IPS DF 6.9 (cell line): ENCODE data around the gene SULT1A3.
A peak's percentile ranks its signal among the peaks of the same experiment; 100 is the strongest.
"Not testable (repeated sequence)": the region's sequence is repeated elsewhere in the genome, so short reads cannot be mapped to it uniquely, and the experiment has no call there.

Experiments used
- DNase-seq: peaks from one replicate; pipeline ENCODE4 v3.0.0-alpha.2; 2013; ENCODE audit warnings: low read depth, low spot score
- H3K27ac ChIP-seq: one replicate; pipeline ENCODE4 v1.5.1; 2013; ENCODE audit warnings: low read length, control low read depth
- H3K27me3 ChIP-seq: 2 replicates; pipeline ENCODE4 v1.6.1; 2013; ENCODE audit warnings: mild to moderate bottlenecking, low read length; ENCODE audit not compliant: control insufficient read depth, insufficient read depth
- H3K36me3 ChIP-seq: 2 replicates; pipeline ENCODE4 v1.6.1; 2013; ENCODE audit warnings: low read length; ENCODE audit not compliant: control insufficient read depth, insufficient read depth
- H3K4me1 ChIP-seq: 2 replicates; pipeline ENCODE4 v1.6.1; 2013; ENCODE audit warnings: low read length; ENCODE audit not compliant: control insufficient read depth, insufficient read depth
- H3K4me3 ChIP-seq: 2 replicates; pipeline ENCODE4 v1.5.1; 2013; ENCODE audit warnings: mild to moderate bottlenecking, low read length
- H3K9me3 ChIP-seq: 2 replicates; pipeline ENCODE4 v1.6.1; 2013; ENCODE audit warnings: low read length, inconsistent platforms; ENCODE audit not compliant: control insufficient read depth, insufficient read depth
- WGBS: extraction: QIAGEN DNeasy Blood & Tissue Kit; methylation state at CpG from one replicate; pipeline ENCODE4 v1.1.7; 2013; ENCODE audit warnings: mixed read lengths, missing lambda C conversion rate; ENCODE audit not compliant: insufficient read length, insufficient coverage; 5-methylcytosine and 5-hydroxymethylcytosine counted together

Gene SULT1A3

DNA sequence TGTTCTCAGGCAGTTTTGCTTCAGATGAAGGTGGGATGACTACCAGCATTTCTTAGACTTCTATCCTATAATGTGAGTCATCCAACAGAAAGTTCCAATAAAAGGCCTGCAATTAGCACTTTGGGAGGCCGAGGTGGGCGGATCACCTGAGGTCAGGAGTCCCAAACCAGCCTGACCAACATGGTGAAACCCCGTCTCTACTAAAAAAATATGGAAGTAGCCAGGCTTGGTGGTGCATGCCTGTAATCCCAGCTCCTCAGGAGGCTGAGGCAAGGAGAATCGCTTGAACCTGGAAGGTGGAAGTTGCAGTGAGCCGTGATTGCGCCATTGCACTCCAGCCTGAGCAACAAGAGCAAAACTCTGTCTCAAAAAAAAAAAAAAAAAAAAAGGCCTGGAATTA lies 22.2 kb upstream of the SULT1A3 start:
- no CpG with 5 or more reads among the region's 6 CpGs for WGBS
- H3K4me3 ChIP-seq, H3K27ac ChIP-seq, H3K4me1 ChIP-seq, DNase-seq, H3K9me3 ChIP-seq, H3K27me3 ChIP-seq, H3K36me3 ChIP-seq: not testable (repeated sequence)

DNA sequence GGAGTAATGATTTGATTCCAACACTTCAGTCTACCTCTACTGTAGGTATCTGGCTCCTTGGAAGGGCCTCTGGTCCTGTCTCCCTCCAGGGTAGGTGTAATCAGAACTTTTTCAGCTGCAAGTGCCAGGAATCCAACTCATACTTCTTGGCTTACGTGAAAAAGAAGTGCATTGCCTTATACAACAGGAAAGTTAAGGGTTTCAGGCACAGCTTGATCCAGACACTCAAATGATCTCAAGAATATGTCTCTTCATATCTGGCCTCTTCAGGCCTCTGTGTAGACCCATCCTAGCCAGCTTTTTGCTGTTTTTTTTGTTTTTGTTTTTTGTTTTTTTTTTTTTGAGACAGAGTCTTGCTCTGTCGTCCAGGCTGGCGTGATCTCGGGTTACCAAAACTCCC lies 19.9 kb upstream of the SULT1A3 start:
- Histone ChIP-seq H3K9me3 (no peaks in the 10 kb centered on the region), H3K27ac (no peak overlapping the region), H3K4me1 (no peaks in the 10 kb centered on the region), H3K36me3 (no peaks in the 10 kb centered on the region), H3K4me3 (no peak overlapping the region), H3K27me3 (no peaks in the 10 kb centered on the region)
- no CpG with 5 or more reads among the region's 4 CpGs for WGBS
- no peak for DNase-seq

DNA sequence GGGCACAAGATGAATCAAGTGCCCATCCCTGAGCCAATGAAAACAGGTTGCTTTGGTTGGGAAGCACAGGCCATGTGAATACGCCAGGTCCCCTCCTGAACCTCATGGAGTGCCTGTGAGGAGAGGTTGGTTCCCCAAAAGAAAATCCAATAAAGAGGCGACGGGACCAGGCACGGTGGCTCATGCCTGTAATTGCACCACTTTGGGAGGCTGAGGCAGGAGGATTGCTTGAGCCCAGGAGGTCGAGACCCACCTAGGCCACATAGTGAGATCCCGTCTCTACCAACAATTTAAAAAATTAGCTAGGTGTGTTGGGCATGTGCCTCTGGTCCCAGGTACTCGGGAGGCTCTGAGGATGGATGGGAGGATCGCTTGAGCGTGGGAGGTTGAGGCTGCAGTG lies 19.1 kb upstream of the SULT1A3 start:
- Histone ChIP-seq H3K9me3 (no peaks in the 10 kb centered on the region), H3K4me3 (no peak overlapping the region), H3K36me3 (no peaks in the 10 kb centered on the region), H3K4me1 (no peaks in the 10 kb centered on the region), H3K27ac (no peak overlapping the region), H3K27me3 (no peaks in the 10 kb centered on the region)
- no CpG with 5 or more reads among the region's 9 CpGs for WGBS
- DNase-seq = no peak

DNA sequence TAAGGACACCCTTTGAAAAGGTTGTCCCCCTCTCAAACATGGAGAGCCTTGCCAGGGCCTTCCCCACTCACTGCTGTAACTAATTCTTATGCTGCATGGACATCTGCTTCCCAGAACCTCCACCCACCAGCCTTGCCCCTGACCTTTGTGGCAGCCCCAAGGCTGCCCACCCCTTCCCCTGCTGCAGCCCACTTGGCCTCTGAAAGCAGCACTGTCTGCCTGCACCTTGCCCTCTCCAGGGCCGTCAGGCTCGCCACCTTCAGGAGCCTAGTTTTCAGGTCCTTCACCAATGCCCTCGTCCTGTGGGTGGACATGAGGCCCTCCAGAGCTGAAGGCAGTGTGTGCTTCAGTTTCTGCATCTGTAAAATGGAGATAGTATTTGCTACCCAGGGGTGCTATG lies 18.3 kb upstream of the SULT1A3 start:
- H3K9me3 ChIP-seq = no peaks in the 10 kb centered on the region
- no peak for DNase-seq
- H3K27me3 ChIP-seq = no peaks in the 10 kb centered on the region
- H3K36me3 ChIP-seq = no peaks in the 10 kb centered on the region
- H3K27ac ChIP-seq = no peak overlapping the region
- H3K4me1 ChIP-seq = no peaks in the 10 kb centered on the region
- no CpG with 5 or more reads among the region's 3 CpGs for WGBS
- no peak overlapping the region for H3K4me3 ChIP-seq

DNA sequence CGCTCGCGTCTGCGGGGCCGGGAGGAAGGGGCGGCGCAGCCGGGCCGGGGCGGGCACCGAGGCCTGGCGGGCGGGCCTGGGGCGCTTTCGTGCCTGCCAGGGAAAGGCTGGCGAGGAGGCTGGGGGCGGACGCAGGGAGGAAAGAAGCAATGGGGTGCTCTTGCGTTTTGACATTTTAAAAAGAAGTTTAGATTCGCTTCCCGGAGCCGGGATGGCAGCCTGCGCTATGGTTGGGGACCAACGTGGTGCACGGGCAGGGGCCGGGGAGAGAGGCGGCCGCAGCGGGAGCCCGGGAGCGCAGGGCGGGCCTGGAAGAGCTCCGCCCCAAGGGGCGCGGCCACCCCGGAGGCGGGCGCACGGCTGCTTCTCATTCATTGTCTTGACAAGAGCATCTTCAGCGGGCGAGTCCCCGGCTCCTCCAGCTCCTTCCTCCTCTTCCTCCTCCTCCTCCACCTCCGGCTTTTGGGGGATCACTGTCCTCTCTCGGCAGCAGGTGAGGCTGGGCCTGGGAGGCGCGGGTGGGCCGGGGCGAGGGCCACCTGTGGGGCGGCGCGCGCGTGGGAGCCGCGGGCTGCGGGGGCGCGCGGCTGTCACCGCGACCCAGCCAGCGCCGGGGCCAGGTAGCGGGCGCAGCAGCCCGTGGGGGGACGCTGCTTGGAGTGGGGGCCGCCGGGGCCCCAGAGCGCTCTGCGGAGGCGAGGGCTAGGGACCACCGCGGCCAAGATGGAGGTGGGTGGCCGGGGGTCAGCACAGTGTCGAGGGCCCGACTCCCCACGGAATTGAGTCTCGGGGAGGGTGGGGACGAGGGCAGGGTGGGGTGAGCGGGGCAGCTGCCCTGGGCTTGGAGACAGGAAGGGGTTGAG lies 15.6 kb upstream of the SULT1A3 start, which contains the start of gene CORO1A:
CORO1A (plus strand) TSS at position 370 of the 863 bp plus-strand sequence. CDS start 1,608 bp downstream, outside the sequence.
- Histone ChIP-seq H3K27me3 (no peaks in the 10 kb centered on the region), H3K4me1 (no peaks in the 10 kb centered on the region), H3K36me3 (no peaks in the 10 kb centered on the region), H3K4me3 (peak within 1 kb of the TSS; percentile 52; the same call in 1 of the 2 replicates), H3K9me3 (no peaks in the 10 kb centered on the region), H3K27ac (no peak within 1 kb of the TSS)
- no CpG with 5 or more reads among the region's 81 CpGs for WGBS
- peak; percentile 25 for DNase-seq

DNA sequence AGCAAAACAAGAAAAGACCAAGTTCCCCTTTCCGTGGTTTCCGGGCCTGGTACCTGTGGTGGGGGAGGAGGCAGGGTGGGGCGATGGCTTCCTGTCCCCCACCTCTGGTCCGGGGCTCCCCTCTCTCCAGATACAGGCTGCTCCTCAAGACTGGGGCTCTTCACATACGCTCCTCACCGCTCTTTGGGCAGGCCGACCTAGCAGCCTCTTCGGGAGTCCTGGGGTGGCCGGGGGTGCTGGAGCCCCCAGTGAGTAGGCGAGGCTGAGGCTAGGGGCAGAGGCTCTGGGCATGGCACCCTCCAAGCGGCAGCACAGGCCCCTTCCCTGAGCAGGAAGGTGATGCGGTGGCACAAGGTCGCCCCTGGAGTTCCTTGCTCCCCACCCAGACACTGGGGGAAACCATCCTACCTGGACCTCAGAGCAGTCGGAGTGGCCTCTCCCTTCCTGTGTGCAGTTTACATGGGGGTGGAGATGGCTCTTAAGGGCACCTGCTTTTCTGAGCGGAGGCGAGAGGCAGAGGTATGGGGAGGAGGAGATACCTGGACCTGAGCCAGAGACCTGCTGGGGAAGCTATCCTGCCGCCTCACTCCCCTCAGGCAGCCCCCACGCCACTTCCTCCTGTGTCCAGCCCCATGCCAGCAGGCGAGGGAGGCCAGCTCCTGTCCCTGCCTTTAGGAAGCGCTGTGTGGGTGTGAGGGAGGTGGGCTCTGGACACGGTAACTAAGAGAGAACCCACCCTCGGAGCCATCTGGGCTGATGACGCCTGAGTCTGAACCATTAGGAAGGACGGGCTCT lies 14.8 kb upstream of the SULT1A3 start:
- Histone ChIP-seq H3K4me3 (no peak overlapping the region; the same call in 1 of the 2 replicates), H3K27ac (no peak overlapping the region), H3K36me3 (no peaks in the 10 kb centered on the region), H3K9me3 (no peaks in the 10 kb centered on the region), H3K27me3 (no peaks in the 10 kb centered on the region), H3K4me1 (no peaks in the 10 kb centered on the region)
- DNase-seq = no peak
- WGBS = no CpG with 5 or more reads among the region's 24 CpGs

DNA sequence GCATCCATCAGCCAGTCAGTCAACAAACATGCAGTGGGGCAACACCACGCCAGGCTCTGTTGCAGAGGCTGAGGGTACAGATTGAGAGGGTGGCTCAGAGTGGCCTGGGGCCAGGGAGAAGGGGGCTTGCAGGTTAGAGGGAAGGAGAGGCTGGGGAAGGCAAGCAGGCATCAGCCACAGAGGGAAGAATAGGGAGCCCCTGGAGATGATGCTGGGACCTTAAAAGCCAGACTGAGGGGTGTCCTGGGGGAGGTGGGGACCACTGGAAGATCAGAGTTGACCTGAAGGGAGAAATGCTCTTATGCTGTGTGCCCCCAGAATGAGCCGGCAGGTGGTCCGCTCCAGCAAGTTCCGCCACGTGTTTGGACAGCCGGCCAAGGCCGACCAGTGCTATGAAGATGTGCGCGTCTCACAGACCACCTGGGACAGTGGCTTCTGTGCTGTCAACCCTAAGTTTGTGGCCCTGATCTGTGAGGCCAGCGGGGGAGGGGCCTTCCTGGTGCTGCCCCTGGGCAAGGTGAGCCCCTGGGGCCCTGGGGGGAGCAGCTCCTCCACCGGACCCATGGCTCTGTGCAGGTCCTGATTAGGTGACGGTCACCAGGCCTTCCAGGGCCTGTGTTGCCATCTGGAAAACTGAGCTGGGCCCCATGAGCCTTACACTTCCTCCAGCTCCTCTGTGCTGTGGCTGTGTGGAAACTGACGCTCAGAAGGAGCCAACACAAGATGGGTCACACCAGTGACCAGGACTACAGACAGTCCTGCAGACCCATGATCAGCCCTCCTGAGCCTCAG lies 14.0 kb upstream of the SULT1A3 start:
- H3K27me3 ChIP-seq = no peaks in the 10 kb centered on the region
- DNase-seq = no peak
- H3K36me3 ChIP-seq = no peaks in the 10 kb centered on the region
- H3K9me3 ChIP-seq = no peaks in the 10 kb centered on the region
- no peak overlapping the region for H3K27ac ChIP-seq
- H3K4me3 ChIP-seq = no peak overlapping the region
- WGBS = no CpG with 5 or more reads among the region's 13 CpGs
- no peaks in the 10 kb centered on the region for H3K4me1 ChIP-seq

DNA sequence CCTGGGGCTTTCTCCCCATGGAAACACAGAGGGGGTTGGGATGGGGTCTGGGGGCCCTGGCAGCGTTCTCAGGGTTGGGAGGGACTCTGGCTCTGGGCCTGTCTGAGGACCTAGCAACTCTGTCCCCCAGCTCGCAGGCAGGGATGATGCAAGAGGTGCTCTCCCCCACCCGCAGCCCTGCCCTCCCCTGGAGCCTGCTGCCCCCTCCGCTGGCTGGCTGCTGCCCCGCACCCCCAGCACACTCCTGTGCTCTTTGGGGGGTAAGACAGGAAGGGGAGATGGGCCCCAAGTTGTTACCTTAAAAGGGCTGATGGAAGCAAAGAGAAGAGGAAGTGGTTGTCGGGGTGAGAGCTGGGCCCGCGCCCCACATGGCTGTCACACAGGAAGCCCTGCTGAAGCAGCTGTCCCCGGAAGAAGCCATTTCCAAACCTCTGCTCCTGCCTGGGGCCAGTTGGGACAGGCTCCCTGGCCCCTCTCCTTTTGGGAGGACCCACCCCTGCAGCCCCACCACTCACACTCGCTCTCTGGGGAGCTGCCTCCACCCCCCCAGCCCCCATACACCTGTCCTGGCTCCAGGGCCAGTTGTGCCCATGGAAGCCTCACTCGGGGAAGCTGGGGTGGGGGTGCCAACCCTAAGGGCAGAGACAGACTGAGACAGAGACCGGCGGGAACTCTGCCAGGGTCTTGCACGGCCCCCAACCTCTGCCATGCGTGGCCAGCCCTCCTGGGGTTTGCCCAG lies 13.2 kb upstream of the SULT1A3 start:
- Histone ChIP-seq H3K36me3 (no peaks in the 10 kb centered on the region), H3K9me3 (no peaks in the 10 kb centered on the region), H3K27me3 (no peaks in the 10 kb centered on the region), H3K4me1 (no peaks in the 10 kb centered on the region), H3K4me3 (no peak overlapping the region), H3K27ac (no peak overlapping the region)
- DNase-seq = no peak
- no CpG with 5 or more reads among the region's 15 CpGs for WGBS

DNA sequence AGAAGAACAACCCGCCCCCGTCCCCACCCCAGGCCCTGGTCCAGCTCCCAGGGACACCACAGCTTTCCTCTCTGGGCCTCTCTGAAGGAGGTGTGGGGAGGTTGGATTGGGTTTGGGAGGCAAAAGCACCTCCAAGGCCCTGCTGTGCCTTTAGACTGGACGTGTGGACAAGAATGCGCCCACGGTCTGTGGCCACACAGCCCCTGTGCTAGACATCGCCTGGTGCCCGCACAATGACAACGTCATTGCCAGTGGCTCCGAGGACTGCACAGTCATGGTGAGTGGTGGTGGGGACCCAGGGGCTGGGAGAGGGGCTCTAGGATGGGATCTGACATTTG lies 12.6 kb upstream of the SULT1A3 start:
- Histone ChIP-seq H3K36me3 (no peaks in the 10 kb centered on the region), H3K4me3 (no peak overlapping the region), H3K27ac (no peak overlapping the region), H3K4me1 (no peaks in the 10 kb centered on the region), H3K27me3 (no peaks in the 10 kb centered on the region), H3K9me3 (no peaks in the 10 kb centered on the region)
- WGBS = no CpG with 5 or more reads among the region's 9 CpGs
- DNase-seq = no peak
